GM23338 (cell line): ENCODE measurements around the gene NUP43. TPM values are rescaled to one million over a fixed set of nuclear protein-coding genes. Genes with fewer than 3 reads are reported as not detected.

Experiments
- ATAC-seq: fragments of 200-7000 bp; cut with Tn5 transposase; 3 replicates; pipeline ENCODE4 v1.9.1; 2020
- DNase-seq: peaks from one replicate; pipeline ENCODE4 v3.0.0-alpha.2; 2015; ENCODE audit warnings: low spot score
- H2AFZ ChIP-seq: fragments of 200-600 bp; sonication (generic); 2 replicates; pipeline ENCODE4 v1.8.0; 2016; ENCODE audit warnings: antibody characterized with exemption, mild to moderate bottlenecking, moderate library complexity
- H3F3A ChIP-seq: fragments of 200-600 bp; sonication (generic); replicated peaks from 2 replicates; pipeline ENCODE4 v1.8.0; 2017; ENCODE audit warnings: antibody characterized with exemption, mixed run types, low read depth
- H3K27ac ChIP-seq: fragments of 200-600 bp; sonication (generic); 2 replicates; pipeline ENCODE4 v1.6.1; 2016; ENCODE audit warnings: low read depth
- H3K27me3 ChIP-seq: fragments of 200-600 bp; sonication (generic); 2 replicates; pipeline ENCODE4 v1.8.0; 2016; ENCODE audit warnings: mild to moderate bottlenecking, mixed run types, moderate library complexity; ENCODE audit not compliant: insufficient read depth
- H3K36me3 ChIP-seq: fragments of 200-600 bp; sonication (generic); 2 replicates; pipeline ENCODE4 v1.8.0; 2016; ENCODE audit warnings: mild to moderate bottlenecking; ENCODE audit not compliant: insufficient read depth
- H3K4me1 ChIP-seq: fragments of 200-600 bp; sonication (generic); 2 replicates; pipeline ENCODE4 v1.8.0; 2016; ENCODE audit warnings: mild to moderate bottlenecking, moderate library complexity; ENCODE audit not compliant: insufficient read depth
- H3K4me2 ChIP-seq: fragments of 200-600 bp; sonication (generic); 2 replicates; pipeline ENCODE4 v1.7.1; 2017; ENCODE audit warnings: mixed run types
- H3K4me3 ChIP-seq: fragments of 200-600 bp; sonication (generic); 2 replicates; pipeline ENCODE4 v1.6.1; 2016; ENCODE audit warnings: mixed run types
- H3K79me2 ChIP-seq: fragments of 200-600 bp; sonication (generic); replicated peaks from 2 replicates; pipeline ENCODE4 v1.8.0; 2017; ENCODE audit warnings: mild to moderate bottlenecking; ENCODE audit not compliant: insufficient read depth
- H3K9me2 ChIP-seq: fragments of 200-600 bp; sonication (generic); 2 replicates; pipeline ENCODE4 v1.8.0; 2017; ENCODE audit not compliant: insufficient read depth
- H4K20me1 ChIP-seq: fragments of 200-600 bp; sonication (generic); replicated peaks from 2 replicates; pipeline ENCODE4 v1.8.0; 2017; ENCODE audit warnings: mild to moderate bottlenecking; ENCODE audit not compliant: insufficient read depth
- H3K27ac Mint-ChIP-seq: 2 replicates; pipeline ENCODE4 v1.8.0; 2020; ENCODE audit warnings: inconsistent platforms, mild to moderate bottlenecking, moderate library complexity, mixed read lengths
- H3K27me3 Mint-ChIP-seq: 3 replicates; pipeline ENCODE4 v1.8.0; 2022; ENCODE audit warnings: low read depth, mild to moderate bottlenecking, moderate library complexity, mixed read lengths, inconsistent platforms; ENCODE audit not compliant: insufficient read depth, poor library complexity
- H3K36me3 Mint-ChIP-seq: 3 replicates; pipeline ENCODE4 v1.8.0; 2021; ENCODE audit warnings: low read depth, mild to moderate bottlenecking, inconsistent platforms, moderate library complexity, mixed read lengths
- H3K4me1 Mint-ChIP-seq: 3 replicates; pipeline ENCODE4 v1.8.0; 2020; ENCODE audit warnings: mild to moderate bottlenecking, inconsistent platforms, mixed read lengths
- H3K4me3 Mint-ChIP-seq: 3 replicates; pipeline ENCODE4 v1.8.0; 2021; ENCODE audit warnings: moderate library complexity, mild to moderate bottlenecking, inconsistent platforms, mixed read lengths
- H3K9me3 Mint-ChIP-seq: 3 replicates; pipeline ENCODE4 v1.8.0; 2020; ENCODE audit warnings: moderate library complexity, mild to moderate bottlenecking, inconsistent platforms, mixed read lengths
- CTCF ChIP-seq, 2 experiments: fragments of 200-600 bp in 1 of 2; sonication (generic) in 1 of 2; conservative IDR thresholded peaks; 2 replicates each; pipeline versions ENCODE4 v1.5.1 to v1.6.1; 2016 to 2017; ENCODE audit warnings: antibody characterized with exemption in 2 of 2, low read depth in 2 of 2, mild to moderate bottlenecking in 2 of 2, moderate library complexity in 1 of 2
- EZH2phosphoT487 ChIP-seq: fragments of 200-600 bp; sonication (generic); IDR thresholded peaks from one replicate; pipeline ENCODE4 v1.8.1; 2018; ENCODE audit warnings: antibody characterized with exemption; ENCODE audit not compliant: unreplicated experiment
- JUNB ChIP-seq: IDR thresholded peaks from one replicate; pipeline ENCODE4 v1.6.1; 2016; ENCODE audit warnings: antibody characterized with exemption; ENCODE audit not compliant: unreplicated experiment
- POLR2AphosphoS5 ChIP-seq: IDR thresholded peaks from 2 replicates; pipeline ENCODE4 v1.6.1; 2016; ENCODE audit warnings: antibody characterized with exemption, low read depth
- REST ChIP-seq: IDR thresholded peaks from one replicate; pipeline ENCODE4 v1.6.1; 2018; ENCODE audit warnings: antibody characterized with exemption; ENCODE audit not compliant: unreplicated experiment
- STAT1 ChIP-seq: IDR thresholded peaks from one replicate; pipeline ENCODE4 v1.6.1; 2016; ENCODE audit warnings: antibody characterized with exemption; ENCODE audit not compliant: unreplicated experiment
- ZNF331 ChIP-seq: fragments of 250-450 bp; sonication (Bioruptor Pico); IDR thresholded peaks from 2 replicates; pipeline ENCODE4 v1.5.0; 2020; ENCODE audit warnings: low read depth, mild to moderate bottlenecking, moderate library complexity
- ZNF462 ChIP-seq: fragments of 250-450 bp; sonication (Bioruptor Pico); IDR thresholded peaks from 2 replicates; pipeline ENCODE4 v1.5.0; 2020; ENCODE audit warnings: mild to moderate bottlenecking, moderate library complexity
- polyA plus RNA-seq: library from polyadenylated mRNA; unstranded; fragments of >200 nt; fragmentation: Nextera tagmentation; extraction: Ambion mirVana; gene quantifications from 2 replicates; pipeline ENCODE4 v1.2.1, GENCODE V29; 2016
- total RNA-seq: library from RNA; depleted of rRNA; stranded (reverse); fragments of >200 nt; shearing (Covaris generic); gene quantifications from 2 replicates; pipeline ENCODE4 v1.2.3, GENCODE V29; 2014

Gene NUP43
- total and polyA plus RNA-seq, 2 experiments from 2014 or later: 23.4 to 71.8 TPM

- Mint-ChIP-seq H3K27me3 (peaks cover 1% of the 10 kb centered on the region), H3K4me1 (no peaks in the 10 kb centered on the region), H3K36me3 (peaks cover 31% of the 10 kb centered on the region), H3K27ac (no peak overlapping the region), H3K9me3 (no peaks in the 10 kb centered on the region), H3K4me3 (no peak overlapping the region)
- no peak overlapping the region for H3K4me2 ChIP-seq
- H3K27ac ChIP-seq: no peak overlapping the region
- no peaks in the 10 kb centered on the region for H3K4me1 ChIP-seq
- no peak for ATAC-seq
- DNase-seq: no peak
- peaks cover 22% of the 10 kb centered on the region; the same call in 1 of the 2 replicates for H3K36me3 ChIP-seq
- H2AFZ ChIP-seq: no peak overlapping the region
- no peak for TF ChIP-seq REST
- no peak for TF ChIP-seq JUNB
- TF ChIP-seq STAT1: no peak
- TF ChIP-seq POLR2AphosphoS5: no peak
- no peak for TF ChIP-seq EZH2phosphoT487
- no peak for TF ChIP-seq ZNF462
- TF ChIP-seq CTCF (conservative IDR thresholded peaks at IDR 0.05; ENCODE audit: low read depth in 2 of 2): no peak
- TF ChIP-seq ZNF331 (CRISPR knock-in tag): no peak
- no peaks in the 10 kb centered on the region for H3K9me2 ChIP-seq
- peaks cover 7% of the 10 kb centered on the region for H4K20me1 ChIP-seq
- H3F3A ChIP-seq: no peaks in the 10 kb centered on the region
- H3K27me3 ChIP-seq: no peaks in the 10 kb centered on the region
- no peaks in the 10 kb centered on the region for H3K79me2 ChIP-seq
- H3K4me3 ChIP-seq: no peak overlapping the region
Observed at GRCh38 chr6:149779644-149779963, 33.3 kb upstream of the NUP43 start.
